Stomach (tissue), 9 donors: ENCODE measurements around the gene TPBGL. TPM values are rescaled to one million over a fixed set of nuclear protein-coding genes. Genes with fewer than 3 reads are reported as not detected.

Experiments
- DNase-seq, 2 donors: peaks; one replicate each; pipeline versions ENCODE4 v3.0.0 to v3.0.0-alpha.2; 2013 to 2019
- H3K27ac ChIP-seq, 5 donors: fragments of 200-600 bp in 4 of 5; sonication (generic) in 4 of 5; one replicate each; pipeline ENCODE4 v1.5.1; 2013 to 2019; ENCODE audit warnings: mild to moderate bottlenecking in 1 of 5, moderate library complexity in 1 of 5
- H3K27me3 ChIP-seq, 3 donors: fragments of 200-600 bp; sonication (generic); one replicate each; pipeline ENCODE4 v1.5.1; 2017 to 2019; ENCODE audit warnings: mixed run types in 1 of 3
- H3K36me3 ChIP-seq, 4 donors: fragments of 200-600 bp; sonication (generic); 1 replicate in 3 of 4; 2 replicates in 1 of 4; pipeline ENCODE4 v1.5.1; 2016 to 2019
- H3K4me1 ChIP-seq, 4 donors: fragments of 200-600 bp; sonication (generic); one replicate each; pipeline ENCODE4 v1.5.1; 2016 to 2019
- H3K4me3 ChIP-seq, 4 donors: fragments of 200-600 bp; sonication (generic) in 3 of 4; one replicate each; pipeline ENCODE4 v1.5.1; 2016 to 2019; ENCODE audit warnings: mild to moderate bottlenecking in 1 of 4
- H3K9me3 ChIP-seq, 4 donors: fragments of 200-600 bp; sonication (generic); one replicate each; pipeline ENCODE4 v1.5.1; 2016 to 2019
- CTCF ChIP-seq, 7 experiments: fragments of 450-650 bp in 4 of 7; fragments of 200-600 bp in 3 of 7; sonication (generic) in 3 of 7; IDR thresholded peaks; one replicate each; pipeline ENCODE4 v1.5.1; 2016 to 2019; ENCODE audit warnings: antibody characterized with exemption in 7 of 7, control low read depth in 2 of 7, mild to moderate bottlenecking in 1 of 7
- EP300 ChIP-seq: sonication (generic); formaldehyde crosslinking; IDR thresholded peaks from one replicate; pipeline ENCODE4 v1.6.1; 2017; ENCODE audit warnings: antibody characterized with exemption
- POLR2A ChIP-seq, 4 donors: fragments of 450-650 bp; IDR thresholded peaks; one replicate each; pipeline ENCODE4 v1.6.1; 2016; ENCODE audit warnings: antibody characterized with exemption in 4 of 4, control low read depth in 2 of 4, mild to moderate bottlenecking in 1 of 4, moderate library complexity in 1 of 4
- POLR2AphosphoS5 ChIP-seq, 3 donors: sonication (generic); formaldehyde crosslinking; IDR thresholded peaks; one replicate each; pipeline ENCODE4 v1.6.1; 2016; ENCODE audit warnings: antibody characterized with exemption in 3 of 3
- WGBS, 5 donors: extraction: QIAGEN DNeasy Blood & Tissue Kit in 3 of 5; methylation state at CpG; one replicate each; pipeline versions ENCODE4 v1.1.5 to v1.1.7; 2013 to 2018; 5-methylcytosine and 5-hydroxymethylcytosine counted together
- intact Hi-C: fragments of 100-400 bp; cut with DNase I; formaldehyde crosslinking; loops from one replicate; pipeline ENCODE4 v1.15.1; 2023; ENCODE audit warnings: low total_unique reads
- polyA plus RNA-seq, 3 donors: library from polyadenylated mRNA; stranded (reverse); fragments of 200-250 nt; gene quantifications; one replicate each; pipeline ENCODE4 v1.2.3, GENCODE V29; 2013
- total RNA-seq, 5 donors: library from RNA; depleted of rRNA; stranded (reverse); fragments of >200 nt; gene quantifications; one replicate each; pipeline versions ENCODE4 v1.1.0 to v1.2.3, GENCODE V29; 2014 to 2016
- donor health status: healthy with polysubstance abuse.
- donor health status: Bipolar disorder and iron deficiency.
- donor health status: healthy.

TPBGL gene
- total and polyA plus RNA-seq, 8 donors: 0.13 to 1.2 TPM; not detected in 6

DNA sequence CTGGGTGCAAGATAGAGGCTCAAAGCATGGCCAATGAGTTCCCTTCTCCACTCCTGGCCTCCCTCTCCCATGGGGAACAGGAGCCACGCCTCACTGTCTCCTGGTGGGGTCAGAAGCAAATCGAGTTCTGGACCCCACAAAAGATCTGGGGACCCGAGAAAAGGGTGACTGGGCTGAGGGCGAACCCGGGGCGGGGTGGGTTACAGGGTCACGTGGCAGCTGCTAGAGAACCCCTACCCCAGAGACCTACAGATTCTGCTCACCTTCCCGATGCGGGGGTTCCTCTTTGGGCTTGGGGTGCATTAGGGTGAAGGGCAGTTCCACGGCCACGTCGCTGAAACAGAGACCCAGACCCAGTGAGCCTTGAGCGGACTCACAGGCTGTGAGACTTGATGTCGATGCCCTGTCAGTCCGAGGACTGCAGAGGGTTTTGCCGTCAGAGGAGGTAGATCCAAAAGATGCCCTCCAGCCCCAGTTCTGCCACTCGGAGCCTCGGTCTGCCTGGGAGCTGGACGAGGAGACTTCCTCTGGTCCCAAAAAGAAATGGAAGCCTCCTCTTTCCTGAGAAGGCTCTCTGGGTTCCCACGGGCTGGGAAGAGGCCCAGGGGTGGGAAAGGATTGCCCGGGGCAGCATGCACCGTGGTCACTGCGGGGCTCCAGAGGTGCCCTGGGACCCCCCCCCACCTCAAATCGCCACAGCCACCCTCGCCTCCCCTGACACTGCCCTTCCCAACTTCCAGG lies 28.2 kb downstream of the TPBGL start:
- Histone ChIP-seq H3K27me3 (no peaks in the 10 kb centered on the region), H3K27ac (no peak overlapping the region), H3K4me3 (no peak overlapping the region), H3K36me3 (peaks cover 60 to 93% (median 88%) of the 10 kb centered on the region in 4 donors), H3K4me1 (peaks cover 0 to 12% (median 6%) of the 10 kb centered on the region in 4 donors), H3K9me3 (no peaks in the 10 kb centered on the region)
- 91 to 93% (median 91%) methylated on average over 20 to 25 of the region's 25 CpGs for WGBS, 5 donors
- intact Hi-C loops: no loop called here
- peak in 1 of 2 donors; percentile 2 for DNase-seq
- TF ChIP-seq EP300 (no peak), POLR2AphosphoS5 (IDR thresholded peaks at IDR 0.05) (no peak), CTCF (IDR thresholded peaks at IDR 0.05) (no peak), POLR2A (IDR thresholded peaks at IDR 0.05) (no peak)

GRCh38 chr11:75269367-75269660 lies 28.7 kb downstream of the TPBGL start:
- H3K4me3 ChIP-seq: no peak overlapping the region
- peak in 1 of 2 donors; percentile 2 for DNase-seq
- peaks cover 65 to 99% (median 94%) of the 10 kb centered on the region in 4 donors for H3K36me3 ChIP-seq
- no peaks in the 10 kb centered on the region for H3K27me3 ChIP-seq
- peaks cover 0 to 12% (median 4%) of the 10 kb centered on the region in 4 donors for H3K4me1 ChIP-seq
- intact Hi-C loops: no loop called here
- 62 to 96% (median 94%) methylated on average over 2 to 4 of the region's 4 CpGs for WGBS, 5 donors
- no peak for TF ChIP-seq POLR2AphosphoS5 (IDR thresholded peaks at IDR 0.05)
- TF ChIP-seq POLR2A (IDR thresholded peaks at IDR 0.05): no peak
- TF ChIP-seq CTCF (IDR thresholded peaks at IDR 0.05): no peak
- TF ChIP-seq EP300: no peak
- H3K9me3 ChIP-seq: no peaks in the 10 kb centered on the region
- no peak overlapping the region for H3K27ac ChIP-seq

- peaks cover 0 to 12% (median 4%) of the 10 kb centered on the region in 4 donors for H3K4me1 ChIP-seq
Observed at GRCh38 chr11:75269896-75270295, 29.3 kb downstream of the TPBGL start.

GRCh38 chr11:75270896-75271418 lies 30.4 kb downstream of the TPBGL start:
- Histone ChIP-seq H3K4me1 (peaks cover 0 to 20% (median 6%) of the 10 kb centered on the region in 4 donors), H3K27ac (no peak overlapping the region), H3K27me3 (no peaks in the 10 kb centered on the region), H3K36me3 (peaks cover 60 to 100% (median 99%) of the 10 kb centered on the region in 4 donors), H3K9me3 (no peaks in the 10 kb centered on the region), H3K4me3 (no peak overlapping the region)
- intact Hi-C loops: no loop called here
- TF ChIP-seq CTCF (IDR thresholded peaks at IDR 0.05): no peak
- no peak for TF ChIP-seq POLR2A (IDR thresholded peaks at IDR 0.05)
- TF ChIP-seq POLR2AphosphoS5 (IDR thresholded peaks at IDR 0.05): no peak
- TF ChIP-seq EP300: no peak
- 58 to 83% (median 77%) methylated on average over 3 of the region's 3 CpGs for WGBS, 5 donors
- no peak for DNase-seq

More at GRCh38 chr11:75269896-75270295, 29.3 kb downstream of the TPBGL start:
- DNase-seq: peak in 1 of 2 donors; percentile 2
- Histone ChIP-seq H3K4me3 (no peak overlapping the region), H3K27ac (no peak overlapping the region), H3K27me3 (no peaks in the 10 kb centered on the region), H3K9me3 (no peaks in the 10 kb centered on the region), H3K36me3 (peaks cover 66 to 100% (median 99%) of the 10 kb centered on the region in 4 donors)
- TF ChIP-seq POLR2AphosphoS5 (IDR thresholded peaks at IDR 0.05): no peak
- intact Hi-C loops: no loop called here
- 80 to 96% (median 94%) methylated on average over 8 to 9 of the region's 9 CpGs for WGBS, 5 donors

- H3K27me3 ChIP-seq: no peaks in the 10 kb centered on the region
- no peaks in the 10 kb centered on the region for H3K9me3 ChIP-seq
- 59 to 85% (median 77%) methylated on average over 6 of the region's 6 CpGs for WGBS, 5 donors
- no peak for DNase-seq
- no peak overlapping the region for H3K4me3 ChIP-seq
- TF ChIP-seq POLR2A (IDR thresholded peaks at IDR 0.05) (no peak), CTCF (IDR thresholded peaks at IDR 0.05) (no peak), EP300 (no peak), POLR2AphosphoS5 (IDR thresholded peaks at IDR 0.05) (no peak)
- intact Hi-C loops: no loop called here
- peaks cover 59 to 100% (median 99%) of the 10 kb centered on the region in 4 donors for H3K36me3 ChIP-seq
- no peak overlapping the region for H3K27ac ChIP-seq
- peaks cover 0 to 27% (median 10%) of the 10 kb centered on the region in 4 donors for H3K4me1 ChIP-seq
Observed at GRCh38 chr11:75271730-75272129, 31.2 kb downstream of the TPBGL start.
